Vagina (tissue), 2 donors: Measurements from ENCODE around the gene ETV5. TPM values are rescaled to one million over a fixed set of nuclear protein-coding genes. Genes with fewer than 3 reads are reported as not detected.

Experiments used
- DNase-seq, 2 donors: peaks; one replicate each; pipeline ENCODE4 v3.0.0-alpha.2; 2017; ENCODE audit errors: extremely low spot score in 2 of 2
- H3K27ac ChIP-seq: fragments of 200-600 bp; sonication (generic); one replicate; pipeline ENCODE4 v1.5.1; 2019
- H3K27me3 ChIP-seq: fragments of 200-600 bp; sonication (generic); one replicate; pipeline ENCODE4 v1.5.1; 2019
- H3K36me3 ChIP-seq, 2 donors: fragments of 200-600 bp; sonication (generic); one replicate each; pipeline ENCODE4 v1.5.1; 2017 to 2019
- H3K4me1 ChIP-seq: fragments of 200-600 bp; sonication (generic); one replicate; pipeline ENCODE4 v1.5.1; 2019
- H3K4me3 ChIP-seq, 2 donors: fragments of 200-600 bp; sonication (generic); 1 replicate in 1 of 2; 2 replicates in 1 of 2; pipeline ENCODE4 v1.5.1; 2016 to 2019
- H3K9me3 ChIP-seq: fragments of 200-600 bp; sonication (generic); one replicate; pipeline ENCODE4 v1.5.1; 2019
- POLR2A ChIP-seq, 2 donors: fragments of 450-650 bp; IDR thresholded peaks; one replicate each; pipeline ENCODE4 v1.6.1; 2017; ENCODE audit warnings: antibody characterized with exemption in 2 of 2, mild to moderate bottlenecking in 2 of 2, moderate library complexity in 2 of 2
- POLR2AphosphoS5 ChIP-seq, 2 donors: sonication (generic); formaldehyde crosslinking; IDR thresholded peaks; one replicate each; pipeline ENCODE4 v1.9.0; 2017; ENCODE audit warnings: antibody characterized with exemption in 2 of 2, mild to moderate bottlenecking in 2 of 2, low read depth in 1 of 2; ENCODE audit not compliant: insufficient read depth in 1 of 2
- intact Hi-C: fragments of 100-400 bp; cut with DNase I; formaldehyde crosslinking; loops from one replicate; pipeline ENCODE4 v1.15.1; 2023
- total RNA-seq: library from RNA; depleted of rRNA; stranded (reverse); fragments of >200 nt; gene quantifications from one replicate; pipeline ENCODE4 v1.2.3, GENCODE V29; 2016
- TF ChIP-seq, protein P1 (sequence below), 3 experiments: fragments of 450-650 bp in 2 of 3; fragments of 200-600 bp in 1 of 3; sonication (generic) in 1 of 3; IDR thresholded peaks; one replicate each; pipeline ENCODE4 v1.5.1; 2017 to 2019; ENCODE audit warnings: antibody characterized with exemption in 3 of 3, mild to moderate bottlenecking in 2 of 3, moderate library complexity in 2 of 3

The ETV5 gene
- total RNA-seq, 1 donor from 2014 or later = 18.4 TPM

DNA sequence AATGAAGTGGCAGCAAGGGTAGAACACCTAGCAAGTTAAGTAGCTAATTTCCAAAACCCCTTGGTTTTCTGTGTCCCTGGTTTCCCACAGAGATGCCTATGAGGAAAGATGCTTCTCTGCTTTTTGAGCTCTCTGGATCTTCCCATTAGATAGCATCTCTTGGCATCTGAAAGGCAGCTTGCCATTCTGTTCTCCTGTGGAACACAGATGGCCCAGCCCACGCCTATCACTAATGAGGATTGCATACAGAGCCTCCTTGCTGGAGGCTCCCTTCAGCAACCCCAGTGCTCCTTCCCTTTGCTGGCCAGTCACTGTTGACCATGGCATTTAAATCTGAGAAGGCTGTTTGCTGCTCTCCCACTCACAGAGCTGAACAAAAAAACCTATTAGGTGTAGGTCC lies 34.4 kb upstream of the ETV5 start:
- no peak for TF ChIP-seq POLR2A (IDR thresholded peaks at IDR 0.05)
- no peak for TF ChIP-seq POLR2AphosphoS5 (IDR thresholded peaks at IDR 0.05; ENCODE audit: insufficient read depth in 1 of 2, low read depth in 1 of 2)
- TF ChIP-seq, protein P1, sequence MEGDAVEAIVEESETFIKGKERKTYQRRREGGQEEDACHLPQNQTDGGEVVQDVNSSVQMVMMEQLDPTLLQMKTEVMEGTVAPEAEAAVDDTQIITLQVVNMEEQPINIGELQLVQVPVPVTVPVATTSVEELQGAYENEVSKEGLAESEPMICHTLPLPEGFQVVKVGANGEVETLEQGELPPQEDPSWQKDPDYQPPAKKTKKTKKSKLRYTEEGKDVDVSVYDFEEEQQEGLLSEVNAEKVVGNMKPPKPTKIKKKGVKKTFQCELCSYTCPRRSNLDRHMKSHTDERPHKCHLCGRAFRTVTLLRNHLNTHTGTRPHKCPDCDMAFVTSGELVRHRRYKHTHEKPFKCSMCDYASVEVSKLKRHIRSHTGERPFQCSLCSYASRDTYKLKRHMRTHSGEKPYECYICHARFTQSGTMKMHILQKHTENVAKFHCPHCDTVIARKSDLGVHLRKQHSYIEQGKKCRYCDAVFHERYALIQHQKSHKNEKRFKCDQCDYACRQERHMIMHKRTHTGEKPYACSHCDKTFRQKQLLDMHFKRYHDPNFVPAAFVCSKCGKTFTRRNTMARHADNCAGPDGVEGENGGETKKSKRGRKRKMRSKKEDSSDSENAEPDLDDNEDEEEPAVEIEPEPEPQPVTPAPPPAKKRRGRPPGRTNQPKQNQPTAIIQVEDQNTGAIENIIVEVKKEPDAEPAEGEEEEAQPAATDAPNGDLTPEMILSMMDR (IDR thresholded peaks at IDR 0.05) = no peak
- intact Hi-C loops = no loop called here
- no peak overlapping the region for H3K27ac ChIP-seq
- H3K36me3 ChIP-seq = no peaks in the 10 kb centered on the region
- H3K4me1 ChIP-seq = no peaks in the 10 kb centered on the region
- H3K9me3 ChIP-seq = no peaks in the 10 kb centered on the region
- no peak for DNase-seq
- H3K27me3 ChIP-seq = no peaks in the 10 kb centered on the region
- no peak overlapping the region for H3K4me3 ChIP-seq

- TF ChIP-seq POLR2A (IDR thresholded peaks at IDR 0.05) (no peak), POLR2AphosphoS5 (IDR thresholded peaks at IDR 0.05; ENCODE audit: insufficient read depth in 1 of 2, low read depth in 1 of 2) (no peak)
- TF ChIP-seq, protein P1 (IDR thresholded peaks at IDR 0.05) = no peak
Measured at GRCh38 chr3:186142393-186142932, 33.6 kb upstream of the ETV5 start.

DNA sequence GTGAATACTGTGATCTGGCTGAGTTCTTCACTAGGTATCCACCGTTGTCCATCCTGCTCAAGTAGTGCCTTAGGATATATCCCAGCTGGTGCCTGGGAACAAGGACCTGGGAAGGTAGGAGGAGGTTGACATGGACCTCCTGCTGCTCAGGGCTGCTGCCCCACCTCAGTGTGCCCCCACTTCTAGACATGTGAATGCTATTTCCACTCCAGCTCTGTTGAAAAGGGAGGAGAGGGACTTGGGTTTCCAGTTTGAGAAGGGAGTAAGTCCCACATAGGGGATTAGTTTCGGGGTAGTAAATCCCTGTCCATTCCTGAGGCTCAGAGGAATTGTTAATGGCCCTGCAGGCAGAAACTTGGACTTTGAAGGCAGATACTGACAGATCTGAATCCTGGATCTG lies 32.9 kb upstream of the ETV5 start:
- Histone ChIP-seq H3K4me3 (no peak overlapping the region), H3K4me1 (no peaks in the 10 kb centered on the region), H3K27me3 (no peaks in the 10 kb centered on the region), H3K27ac (no peak overlapping the region), H3K36me3 (no peaks in the 10 kb centered on the region), H3K9me3 (no peaks in the 10 kb centered on the region)
- intact Hi-C loops = no loop called here
- DNase-seq = no peak
- TF ChIP-seq POLR2AphosphoS5 (IDR thresholded peaks at IDR 0.05; ENCODE audit: insufficient read depth in 1 of 2, low read depth in 1 of 2) (no peak), POLR2A (IDR thresholded peaks at IDR 0.05) (no peak)
- TF ChIP-seq, protein P1 (IDR thresholded peaks at IDR 0.05) = no peak

More at GRCh38 chr3:186142393-186142932, 33.6 kb upstream of the ETV5 start:
- Histone ChIP-seq H3K36me3 (no peaks in the 10 kb centered on the region), H3K4me3 (no peak overlapping the region), H3K4me1 (no peaks in the 10 kb centered on the region), H3K9me3 (no peaks in the 10 kb centered on the region), H3K27ac (no peak overlapping the region), H3K27me3 (no peaks in the 10 kb centered on the region)
- DNase-seq = no peak
- intact Hi-C loops = no loop called here

GRCh38 chr3:186138272-186138981 lies 29.5 kb upstream of the ETV5 start:
- no peak overlapping the region for H3K4me3 ChIP-seq
- H3K27me3 ChIP-seq = no peaks in the 10 kb centered on the region
- H3K4me1 ChIP-seq = no peaks in the 10 kb centered on the region
- no peaks in the 10 kb centered on the region for H3K36me3 ChIP-seq
- H3K27ac ChIP-seq = no peak overlapping the region
- DNase-seq = peak in 1 of 2 donors; percentile 64
- no peaks in the 10 kb centered on the region for H3K9me3 ChIP-seq
- intact Hi-C loops = loop anchor here (5.0 kb wide), 1 partner anchor 54 kb away; no protein-coding TSS in a partner anchor
- TF ChIP-seq, protein P1 (IDR thresholded peaks at IDR 0.05) = no peak
- TF ChIP-seq POLR2AphosphoS5 (IDR thresholded peaks at IDR 0.05; ENCODE audit: insufficient read depth in 1 of 2, low read depth in 1 of 2) = no peak
- no peak for TF ChIP-seq POLR2A (IDR thresholded peaks at IDR 0.05)
